ENCODE data around the gene HCFC2. TPM values are rescaled to one million over a fixed set of nuclear protein-coding genes. Genes with fewer than 3 reads are reported as not detected.

HCFC2 gene
- total RNA-seq, 1 experiment from 2014 or later: 9.4 TPM

DNA sequence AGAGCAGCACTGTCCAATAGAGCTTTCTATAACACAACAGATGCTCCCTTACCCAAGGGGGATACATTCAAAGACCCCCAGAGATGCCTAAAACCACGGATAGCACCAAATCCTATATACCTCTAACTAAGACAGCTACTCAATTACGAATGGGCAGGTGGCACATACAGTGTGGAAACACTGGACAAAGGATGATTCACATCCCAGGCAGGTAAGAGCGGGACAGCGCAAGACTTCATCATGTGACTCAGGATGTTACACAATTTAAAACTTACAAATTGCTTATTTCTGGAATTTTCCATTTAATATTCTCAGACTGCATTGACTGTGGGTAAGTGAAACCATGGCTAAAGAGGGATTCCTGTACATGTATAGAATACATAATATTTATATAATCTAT lies 5.5 kb upstream of the HCFC2 start:
- H3K9me3 Mint-ChIP-seq (ENCODE audit: low read depth, unreplicated experiment): no peaks in the 10 kb centered on the region

DNA sequence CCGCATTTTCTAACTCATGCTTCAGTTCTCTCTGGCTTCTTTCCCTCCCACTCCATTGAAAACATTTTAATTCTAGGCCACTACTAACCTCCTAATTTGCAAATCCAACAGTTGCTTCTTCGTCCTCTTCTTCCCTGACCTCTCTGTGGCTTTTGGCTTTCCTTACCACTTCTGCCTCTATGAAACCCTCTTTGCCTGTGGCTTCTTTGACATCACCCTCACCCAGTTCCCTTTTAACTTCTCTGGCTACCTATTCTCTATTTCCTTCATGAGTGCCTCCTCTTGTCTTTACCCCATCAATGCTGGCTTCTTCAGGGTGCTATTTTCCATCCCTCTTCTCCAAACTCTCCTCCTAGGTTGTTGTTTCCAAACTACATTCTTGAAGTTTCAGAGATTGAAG lies 4.4 kb upstream of the HCFC2 start:
- no TSS peak for BruUV-seq (replicated peaks)
- H3K4me1 Mint-ChIP-seq (ENCODE audit: low read depth, unreplicated experiment): no peaks in the 10 kb centered on the region
- TF ChIP-seq, protein P1, sequence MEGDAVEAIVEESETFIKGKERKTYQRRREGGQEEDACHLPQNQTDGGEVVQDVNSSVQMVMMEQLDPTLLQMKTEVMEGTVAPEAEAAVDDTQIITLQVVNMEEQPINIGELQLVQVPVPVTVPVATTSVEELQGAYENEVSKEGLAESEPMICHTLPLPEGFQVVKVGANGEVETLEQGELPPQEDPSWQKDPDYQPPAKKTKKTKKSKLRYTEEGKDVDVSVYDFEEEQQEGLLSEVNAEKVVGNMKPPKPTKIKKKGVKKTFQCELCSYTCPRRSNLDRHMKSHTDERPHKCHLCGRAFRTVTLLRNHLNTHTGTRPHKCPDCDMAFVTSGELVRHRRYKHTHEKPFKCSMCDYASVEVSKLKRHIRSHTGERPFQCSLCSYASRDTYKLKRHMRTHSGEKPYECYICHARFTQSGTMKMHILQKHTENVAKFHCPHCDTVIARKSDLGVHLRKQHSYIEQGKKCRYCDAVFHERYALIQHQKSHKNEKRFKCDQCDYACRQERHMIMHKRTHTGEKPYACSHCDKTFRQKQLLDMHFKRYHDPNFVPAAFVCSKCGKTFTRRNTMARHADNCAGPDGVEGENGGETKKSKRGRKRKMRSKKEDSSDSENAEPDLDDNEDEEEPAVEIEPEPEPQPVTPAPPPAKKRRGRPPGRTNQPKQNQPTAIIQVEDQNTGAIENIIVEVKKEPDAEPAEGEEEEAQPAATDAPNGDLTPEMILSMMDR (IDR thresholded peaks at IDR 0.05; ENCODE audit: unreplicated experiment): no peak
- peaks cover 51% of the 10 kb centered on the region for H3K27me3 Mint-ChIP-seq (ENCODE audit: unreplicated experiment)
- CTCF ChIA-PET: no interaction called here
- no peaks in the 10 kb centered on the region for H3K9me3 Mint-ChIP-seq (ENCODE audit: low read depth, unreplicated experiment)
- no peak for DNase-seq
- H3K27ac Mint-ChIP-seq (ENCODE audit: unreplicated experiment): no peak overlapping the region
- no peak overlapping the region for H3K4me3 Mint-ChIP-seq (ENCODE audit: low read depth, unreplicated experiment)
- intact Hi-C loops (cut with micrococcal nuclease; ENCODE audit: unreplicated experiment): no loop called here
- peaks cover 16% of the 10 kb centered on the region for H3K36me3 Mint-ChIP-seq (ENCODE audit: insufficient read depth, unreplicated experiment)

More for the DNA sequence above, 5.5 kb upstream of the HCFC2 start:
- CTCF ChIA-PET: interaction anchor here (2.5 kb wide), 1 partner anchor 50 kb away, joined by 19 read pairs; no protein-coding TSS in a partner anchor
- Mint-ChIP-seq H3K4me1 (ENCODE audit: low read depth, unreplicated experiment) (no peaks in the 10 kb centered on the region), H3K27ac (ENCODE audit: unreplicated experiment) (no peak overlapping the region), H3K36me3 (ENCODE audit: insufficient read depth, unreplicated experiment) (peaks cover 6% of the 10 kb centered on the region), H3K27me3 (ENCODE audit: unreplicated experiment) (peaks cover 63% of the 10 kb centered on the region), H3K4me3 (ENCODE audit: low read depth, unreplicated experiment) (no peak overlapping the region)
- no TSS peak for BruUV-seq (replicated peaks)
- TF ChIP-seq, protein P1 (IDR thresholded peaks at IDR 0.05; ENCODE audit: unreplicated experiment): no peak
- DNase-seq: no peak
- intact Hi-C loops (cut with micrococcal nuclease; ENCODE audit: unreplicated experiment): no loop called here

DNA sequence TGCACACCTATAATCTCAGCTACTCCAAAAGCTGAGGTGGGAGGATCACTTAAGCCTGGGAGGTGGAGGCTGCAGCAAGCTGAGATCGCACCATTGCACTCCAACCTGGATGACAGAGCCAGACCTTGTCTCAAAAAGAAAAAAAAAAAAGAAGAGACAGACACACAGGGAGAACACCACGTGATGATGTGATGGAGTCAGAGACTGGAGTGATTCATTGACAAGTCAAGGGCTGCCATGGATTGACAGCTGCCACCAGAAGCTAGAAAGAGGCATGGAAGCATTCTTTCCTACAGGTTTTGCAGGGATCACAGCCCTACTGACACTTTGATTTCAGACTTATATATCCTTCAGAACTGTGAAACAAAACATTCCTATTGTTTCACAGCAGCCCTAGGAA lies 3.5 kb upstream of the HCFC2 start:
- CTCF ChIA-PET: no interaction called here
- H3K4me3 Mint-ChIP-seq (ENCODE audit: low read depth, unreplicated experiment): no peak overlapping the region
- no peak for DNase-seq

DNA sequence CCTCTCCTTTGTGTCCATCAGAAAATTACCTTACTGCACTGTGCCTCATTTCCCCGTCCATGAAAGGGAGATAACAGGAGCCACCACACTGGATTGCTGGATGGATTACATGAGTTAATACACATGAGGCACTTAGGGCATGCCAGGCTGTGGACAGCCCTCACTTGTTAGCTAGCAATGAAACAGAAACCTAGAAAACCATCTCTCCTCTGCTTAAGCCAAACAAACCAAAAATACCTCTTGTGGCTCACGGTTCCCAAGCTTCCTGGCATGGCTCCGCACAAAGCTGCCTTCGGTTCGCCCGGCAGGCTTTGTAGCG lies 660 bp upstream of the HCFC2 start:
- Mint-ChIP-seq H3K27me3 (ENCODE audit: unreplicated experiment) (peaks cover 26% of the 10 kb centered on the region), H3K4me1 (ENCODE audit: low read depth, unreplicated experiment) (peaks cover 10% of the 10 kb centered on the region), H3K27ac (ENCODE audit: unreplicated experiment) (no peak overlapping the region), H3K4me3 (ENCODE audit: low read depth, unreplicated experiment) (peak overlapping the region; percentile 92), H3K9me3 (ENCODE audit: low read depth, unreplicated experiment) (no peaks in the 10 kb centered on the region), H3K36me3 (ENCODE audit: insufficient read depth, unreplicated experiment) (peaks cover 20% of the 10 kb centered on the region)
- no peak for DNase-seq
- intact Hi-C loops (cut with micrococcal nuclease; ENCODE audit: unreplicated experiment): no loop called here
- no TSS peak for BruUV-seq (replicated peaks)
- CTCF ChIA-PET: interaction anchor here (0.8 to 1.6 kb wide), 2 partner anchors 45 to 107 kb away, joined by 3 to 6 read pairs; no protein-coding TSS in a partner anchor
- TF ChIP-seq, protein P1 (IDR thresholded peaks at IDR 0.05; ENCODE audit: unreplicated experiment): no peak

More for the DNA sequence above, 3.5 kb upstream of the HCFC2 start:
- Mint-ChIP-seq H3K27ac (ENCODE audit: unreplicated experiment) (no peak overlapping the region), H3K9me3 (ENCODE audit: low read depth, unreplicated experiment) (no peaks in the 10 kb centered on the region), H3K36me3 (ENCODE audit: insufficient read depth, unreplicated experiment) (peaks cover 20% of the 10 kb centered on the region), H3K4me1 (ENCODE audit: low read depth, unreplicated experiment) (peaks cover 7% of the 10 kb centered on the region), H3K27me3 (ENCODE audit: unreplicated experiment) (peaks cover 43% of the 10 kb centered on the region)
- intact Hi-C loops (cut with micrococcal nuclease; ENCODE audit: unreplicated experiment): no loop called here
- BruUV-seq (replicated peaks): no TSS peak
- TF ChIP-seq, protein P1 (IDR thresholded peaks at IDR 0.05; ENCODE audit: unreplicated experiment): no peak

Data from Calu3 (cell line).